IMR-90 (cell line): ENCODE results near the gene PRKCH. TPM values are rescaled to one million over a fixed set of nuclear protein-coding genes. Genes with fewer than 3 reads are reported as not detected.

Experiments used
- ATAC-seq: fragments of 200-7000 bp; cut with Tn5 transposase; 2 replicates; pipeline ENCODE4 v1.9.1; 2020; ENCODE audit warnings: low read depth, mild to moderate bottlenecking, moderate library complexity
- BruUV-seq: library from RNA; stranded (reverse); fragments of 400-500 nt; replicated peaks from 2 replicates; lab custom pipeline; 2021; lab: Mats Ljungman, UMichigan
- CTCF ChIA-PET: fragments of 300-600 bp; formaldehyde crosslinking; extraction: SDS; loops from one replicate; lab custom pipeline; 2021; ENCODE audit warnings: antibody characterized with exemption; lab: Yijun Ruan, JAX
- POLR2A ChIA-PET: fragments of 300-600 bp; sonication (Branson Sonifier 250); formaldehyde crosslinking; loops from one replicate; lab custom pipeline; 2022; ENCODE audit warnings: antibody characterized with exemption; ENCODE audit not compliant: unreplicated experiment; lab: Charles Lee
- DNase-seq: peaks from one replicate; pipeline ENCODE4 v3.0.0; 2013
- H2AFZ ChIP-seq: replicated peaks from 2 replicates; pipeline ENCODE3; 2013; ENCODE audit warnings: low read length, mild to moderate bottlenecking; ENCODE audit not compliant: poor library complexity
- H2AK5ac ChIP-seq: 2 replicates; pipeline ENCODE4 v1.6.1; 2013; ENCODE audit warnings: low read depth, low read length, inconsistent platforms
- H2AK9ac ChIP-seq: replicated peaks from 2 replicates; pipeline ENCODE3; 2013; ENCODE audit warnings: mild to moderate bottlenecking, low read depth, low read length, moderate library complexity; ENCODE audit not compliant: poor library complexity
- H2BK120ac ChIP-seq: 2 replicates; pipeline ENCODE4 v1.6.1; 2013; ENCODE audit warnings: low read depth, low read length, inconsistent platforms
- H2BK15ac ChIP-seq: 3 replicates; pipeline ENCODE4 v1.6.1; 2013; ENCODE audit warnings: low read depth, low read length, inconsistent platforms
- H2BK20ac ChIP-seq: 2 replicates; pipeline ENCODE4 v1.6.1; 2013; ENCODE audit warnings: low read depth, mild to moderate bottlenecking, inconsistent platforms, low read length, moderate library complexity
- H2BK5ac ChIP-seq: 2 replicates; pipeline ENCODE4 v1.6.1; 2013; ENCODE audit warnings: mild to moderate bottlenecking, low read depth, low read length, inconsistent platforms; ENCODE audit not compliant: poor library complexity, severe bottlenecking
- H3K14ac ChIP-seq: replicated peaks from 2 replicates; pipeline ENCODE4 v1.6.1; 2013; ENCODE audit warnings: low read depth, low read length, inconsistent platforms
- H3K18ac ChIP-seq: 2 replicates; pipeline ENCODE4 v1.6.1; 2013; ENCODE audit warnings: low read depth, low read length, control low read depth
- H3K23ac ChIP-seq: 2 replicates; pipeline ENCODE4 v1.6.1; 2013; ENCODE audit warnings: low read depth, low read length, inconsistent platforms
- H3K27ac ChIP-seq: 2 replicates; pipeline ENCODE4 v1.5.1; 2013; ENCODE audit warnings: mild to moderate bottlenecking, control low read depth, low read length; ENCODE audit not compliant: insufficient read depth
- H3K27me3 ChIP-seq: 2 replicates; pipeline ENCODE4 v1.6.1; 2013; ENCODE audit warnings: low read length; ENCODE audit not compliant: control insufficient read depth, insufficient read depth
- H3K36me3 ChIP-seq: 2 replicates; pipeline ENCODE4 v1.6.1; 2013; ENCODE audit warnings: low read length, mixed read lengths; ENCODE audit not compliant: control insufficient read depth, insufficient read depth
- H3K4ac ChIP-seq: 2 replicates; pipeline ENCODE4 v1.6.1; 2013; ENCODE audit warnings: low read depth, low read length, inconsistent platforms
- H3K4me1 ChIP-seq: 2 replicates; pipeline ENCODE4 v1.6.1; 2013; ENCODE audit warnings: low read length, mixed read lengths; ENCODE audit not compliant: control insufficient read depth, insufficient read depth
- H3K4me2 ChIP-seq: 2 replicates; pipeline ENCODE4 v1.6.1; 2013; ENCODE audit warnings: low read depth, mild to moderate bottlenecking, control low read depth, low read length, moderate library complexity
- H3K4me3 ChIP-seq: 2 replicates; pipeline ENCODE4 v1.5.1; 2013; ENCODE audit warnings: low read depth, mild to moderate bottlenecking, control low read depth, low read length, moderate library complexity; ENCODE audit not compliant: insufficient read depth
- H3K56ac ChIP-seq: 2 replicates; pipeline ENCODE4 v1.6.1; 2013; ENCODE audit warnings: low read length, inconsistent platforms; ENCODE audit not compliant: insufficient read depth; ENCODE audit errors: extremely low read depth
- H3K79me1 ChIP-seq, 2 experiments: 2 replicates each; pipeline ENCODE4 v1.6.1; 2013; ENCODE audit warnings: low read length in 2 of 2, inconsistent platforms in 1 of 2, low read depth in 1 of 2
- H3K9ac ChIP-seq: 2 replicates; pipeline ENCODE4 v1.6.1; 2013; ENCODE audit warnings: low read depth, low read length, control low read depth
- H3K9me1 ChIP-seq: 2 replicates; pipeline ENCODE4 v1.6.1; 2013; ENCODE audit warnings: low read length, inconsistent platforms; ENCODE audit not compliant: insufficient read depth
- H3K9me3 ChIP-seq: 2 replicates; pipeline ENCODE4 v1.6.1; 2013; ENCODE audit warnings: low read length; ENCODE audit not compliant: control insufficient read depth, insufficient read depth
- H4K20me1 ChIP-seq: 2 replicates; pipeline ENCODE4 v1.6.1; 2013; ENCODE audit warnings: low read length, inconsistent platforms; ENCODE audit not compliant: insufficient read depth
- H4K5ac ChIP-seq: 2 replicates; pipeline ENCODE4 v1.6.1; 2013; ENCODE audit warnings: mild to moderate bottlenecking, low read depth, low read length, control low read depth
- H4K8ac ChIP-seq, 2 experiments: 2 replicates each; pipeline ENCODE4 v1.6.1; 2013; ENCODE audit warnings: low read depth in 2 of 2, low read length in 2 of 2, control low read depth in 1 of 2, inconsistent platforms in 1 of 2
- H4K91ac ChIP-seq: 2 replicates; pipeline ENCODE4 v1.6.1; 2013; ENCODE audit warnings: low read depth, low read length, inconsistent platforms; ENCODE audit not compliant: insufficient read depth
- BHLHE40 ChIP-seq: fragments of 150-350 bp; IDR thresholded peaks from 2 replicates; pipeline ENCODE4 v1.6.1; 2016; ENCODE audit warnings: mild to moderate bottlenecking, low read depth, low read length
- CEBPB ChIP-seq: IDR thresholded peaks from 2 replicates; pipeline ENCODE4 v1.6.1; 2012; ENCODE audit warnings: low read depth, low read length, improper control_type of control experiment
- CHD1 ChIP-seq: IDR thresholded peaks from 2 replicates; pipeline ENCODE4 v1.6.1; 2012; ENCODE audit warnings: low read depth, low read length, improper control_type of control experiment
- FOS ChIP-seq: fragments of 150-350 bp; IDR thresholded peaks from 2 replicates; pipeline ENCODE4 v1.6.1; 2016; ENCODE audit warnings: low read depth, low read length
- MAFK ChIP-seq: IDR thresholded peaks from 2 replicates; pipeline ENCODE4 v1.6.1; 2012; ENCODE audit warnings: low read depth, low read length, improper control_type of control experiment
- MAZ ChIP-seq: IDR thresholded peaks from 2 replicates; pipeline ENCODE4 v1.6.1; 2012; ENCODE audit warnings: low read depth, mild to moderate bottlenecking, low read length, improper control_type of control experiment, moderate library complexity, borderline replicate concordance
- MXI1 ChIP-seq: IDR thresholded peaks from 2 replicates; pipeline ENCODE4 v1.6.1; 2012; ENCODE audit warnings: low read depth, mild to moderate bottlenecking, low read length, moderate library complexity, borderline replicate concordance
- NFE2L2 ChIP-seq: fragments of 150-350 bp; IDR thresholded peaks from 2 replicates; pipeline ENCODE4 v1.6.1; 2016; ENCODE audit warnings: low read depth, mild to moderate bottlenecking, low read length
- POLR2A ChIP-seq: IDR thresholded peaks from 2 replicates; pipeline ENCODE4 v1.6.1; 2012; ENCODE audit warnings: mild to moderate bottlenecking, low read depth, low read length
- RAD21 ChIP-seq: IDR thresholded peaks from 2 replicates; pipeline ENCODE4 v1.6.1; 2012; ENCODE audit warnings: low read length, improper control_type of control experiment
- RCOR1 ChIP-seq: IDR thresholded peaks from 2 replicates; pipeline ENCODE4 v1.6.1; 2012; ENCODE audit warnings: mild to moderate bottlenecking, low read length, improper control_type of control experiment; ENCODE audit not compliant: insufficient replicate concordance
- RFX5 ChIP-seq: IDR thresholded peaks from 2 replicates; pipeline ENCODE4 v1.8.0; 2012; ENCODE audit warnings: low read depth, mild to moderate bottlenecking, low read length, moderate library complexity
- SMC3 ChIP-seq: fragments of 150-350 bp; IDR thresholded peaks from 2 replicates; pipeline ENCODE4 v1.6.1; 2016; ENCODE audit warnings: low read depth, mild to moderate bottlenecking, antibody characterized with exemption, low read length, moderate library complexity
- WGBS, 2 experiments: methylation state at CpG; one replicate each; pipeline versions ENCODE4 v1.1.5 to v1.1.7; 2013; ENCODE audit warnings: missing lambda C conversion rate in 2 of 2; ENCODE audit not compliant: insufficient read length in 1 of 2; ENCODE audit errors: extremely low coverage in 2 of 2; 5-methylcytosine and 5-hydroxymethylcytosine counted together
- dilution Hi-C: fragments of 300-500 bp; cut with HindIII; formaldehyde crosslinking; loops from one replicate; pipeline ENCODE4 v1.14.3; 2018; ENCODE audit warnings: low sequenced_read_pairs; ENCODE audit not compliant: unreplicated experiment
- in situ Hi-C: fragments of 300-500 bp; cut with MboI; formaldehyde crosslinking; loops from 3 replicates; pipeline ENCODE4 v1.14.3; 2019; ENCODE audit warnings: low sequenced_read_pairs, inconsistent platforms, mixed read lengths
- intact Hi-C: fragments of 100-400 bp; cut with micrococcal nuclease; formaldehyde crosslinking; loops from 2 replicates; pipeline ENCODE4 v1.10.0; 2022
- polyA plus RNA-seq, 3 experiments: library from polyadenylated mRNA; depleted of rRNA; stranded (reverse); fragments of >200 nt; gene quantifications; 2 replicates each; pipeline ENCODE4 v1.2.3, GENCODE V29; 2012; ENCODE audit warnings: low replicate concordance in 1 of 3
- total RNA-seq: library from RNA; depleted of rRNA; stranded (reverse); fragments of >200 nt; gene quantifications from 2 replicates; pipeline ENCODE4 v1.2.3, GENCODE V29; 2012
- TF ChIP-seq, protein P1 (sequence below): conservative IDR thresholded peaks from 2 replicates; pipeline ENCODE4 v1.5.1; 2012; ENCODE audit warnings: mild to moderate bottlenecking, low read depth, low read length, improper control_type of control experiment
- TF ChIP-seq, protein P2 (sequence below): fragments of 150-350 bp; IDR thresholded peaks from 2 replicates; pipeline ENCODE4 v1.6.1; 2017; ENCODE audit warnings: mild to moderate bottlenecking, antibody characterized with exemption, low read length, low read depth
- TF ChIP-seq, protein P3 (sequence below): fragments of 150-350 bp; IDR thresholded peaks from 2 replicates; pipeline ENCODE4 v1.6.1; 2016; ENCODE audit warnings: low read depth, mild to moderate bottlenecking, low read length, moderate library complexity, borderline replicate concordance

The PRKCH gene
- total and polyA plus RNA-seq, 2 of the 4 experiments (the other 2 are of a cell fraction) = 1.6 to 2.3 TPM

DNA sequence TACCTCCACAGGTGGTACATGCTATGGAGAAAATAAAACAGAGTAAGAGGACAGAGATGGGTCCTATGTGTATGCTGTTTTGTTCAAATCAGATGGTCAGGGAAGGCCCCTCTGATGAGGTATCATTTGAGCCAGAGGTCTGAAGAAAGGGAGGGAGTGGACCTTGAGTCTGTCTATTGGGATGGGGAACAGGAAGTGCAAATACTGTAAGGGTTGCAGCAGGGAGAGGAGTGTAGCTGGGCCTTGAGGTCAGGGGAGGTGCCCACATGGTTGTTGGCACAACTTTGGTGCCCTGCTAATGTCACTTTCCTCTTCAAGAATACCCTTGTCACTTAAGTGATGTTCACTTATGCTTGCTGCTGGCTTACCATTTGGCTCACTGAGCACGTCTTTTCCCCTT, 83.3 kb downstream of the PRKCH start:
- ChIA-PET POLR2A (no interaction called here), CTCF (no interaction called here)

More for the DNA sequence above, 83.3 kb downstream of the PRKCH start:
- Histone ChIP-seq H2BK5ac (no peak overlapping the region), H3K23ac (no peak overlapping the region), H4K20me1 (no peaks in the 10 kb centered on the region), H3K36me3 (no peaks in the 10 kb centered on the region), H3K18ac (no peak overlapping the region), H3K79me1 (no peaks in the 10 kb centered on the region), H4K8ac (no peak overlapping the region), H2BK15ac (no peak overlapping the region), H4K5ac (no peak overlapping the region), H3K4me2 (no peak overlapping the region), H3K27me3 (peaks cover 23% of the 10 kb centered on the region), H3K4me1 (no peaks in the 10 kb centered on the region), H3K4me3 (no peak overlapping the region), H3K14ac (no peak overlapping the region), H3K9me1 (no peaks in the 10 kb centered on the region), H2AFZ (no peak overlapping the region), H3K4ac (no peak overlapping the region), H3K27ac (no peak overlapping the region), H2BK120ac (no peak overlapping the region), H4K91ac (no peak overlapping the region), H3K9ac (no peak overlapping the region), H2AK9ac (no peak overlapping the region), H2AK5ac (no peak overlapping the region), H3K56ac (no peak overlapping the region), H3K9me3 (no peaks in the 10 kb centered on the region), H2BK20ac (no peak overlapping the region)
- no peak for DNase-seq
- BruUV-seq = no TSS peak
- in situ Hi-C loops = no loop called here
- no CpG with 5 or more reads among the region's 1 CpG for WGBS, 2 experiments
- dilution Hi-C loops = no loop called here
- intact Hi-C loops = no loop called here
- no peak for TF ChIP-seq RAD21
- TF ChIP-seq MAZ = no peak
- TF ChIP-seq, protein P1, sequence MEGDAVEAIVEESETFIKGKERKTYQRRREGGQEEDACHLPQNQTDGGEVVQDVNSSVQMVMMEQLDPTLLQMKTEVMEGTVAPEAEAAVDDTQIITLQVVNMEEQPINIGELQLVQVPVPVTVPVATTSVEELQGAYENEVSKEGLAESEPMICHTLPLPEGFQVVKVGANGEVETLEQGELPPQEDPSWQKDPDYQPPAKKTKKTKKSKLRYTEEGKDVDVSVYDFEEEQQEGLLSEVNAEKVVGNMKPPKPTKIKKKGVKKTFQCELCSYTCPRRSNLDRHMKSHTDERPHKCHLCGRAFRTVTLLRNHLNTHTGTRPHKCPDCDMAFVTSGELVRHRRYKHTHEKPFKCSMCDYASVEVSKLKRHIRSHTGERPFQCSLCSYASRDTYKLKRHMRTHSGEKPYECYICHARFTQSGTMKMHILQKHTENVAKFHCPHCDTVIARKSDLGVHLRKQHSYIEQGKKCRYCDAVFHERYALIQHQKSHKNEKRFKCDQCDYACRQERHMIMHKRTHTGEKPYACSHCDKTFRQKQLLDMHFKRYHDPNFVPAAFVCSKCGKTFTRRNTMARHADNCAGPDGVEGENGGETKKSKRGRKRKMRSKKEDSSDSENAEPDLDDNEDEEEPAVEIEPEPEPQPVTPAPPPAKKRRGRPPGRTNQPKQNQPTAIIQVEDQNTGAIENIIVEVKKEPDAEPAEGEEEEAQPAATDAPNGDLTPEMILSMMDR = no peak
- no peak for TF ChIP-seq RCOR1
- TF ChIP-seq MAFK = no peak
- TF ChIP-seq, protein P2, sequence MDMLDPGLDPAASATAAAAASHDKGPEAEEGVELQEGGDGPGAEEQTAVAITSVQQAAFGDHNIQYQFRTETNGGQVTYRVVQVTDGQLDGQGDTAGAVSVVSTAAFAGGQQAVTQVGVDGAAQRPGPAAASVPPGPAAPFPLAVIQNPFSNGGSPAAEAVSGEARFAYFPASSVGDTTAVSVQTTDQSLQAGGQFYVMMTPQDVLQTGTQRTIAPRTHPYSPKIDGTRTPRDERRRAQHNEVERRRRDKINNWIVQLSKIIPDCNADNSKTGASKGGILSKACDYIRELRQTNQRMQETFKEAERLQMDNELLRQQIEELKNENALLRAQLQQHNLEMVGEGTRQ = no peak
- no peak for TF ChIP-seq BHLHE40
- no peak for TF ChIP-seq RFX5
- no peak for TF ChIP-seq NFE2L2
- no peak for TF ChIP-seq SMC3
- TF ChIP-seq MXI1 = no peak
- TF ChIP-seq CEBPB = no peak
- TF ChIP-seq POLR2A = no peak
- no peak for TF ChIP-seq FOS
- TF ChIP-seq CHD1 = no peak
- TF ChIP-seq, protein P3, sequence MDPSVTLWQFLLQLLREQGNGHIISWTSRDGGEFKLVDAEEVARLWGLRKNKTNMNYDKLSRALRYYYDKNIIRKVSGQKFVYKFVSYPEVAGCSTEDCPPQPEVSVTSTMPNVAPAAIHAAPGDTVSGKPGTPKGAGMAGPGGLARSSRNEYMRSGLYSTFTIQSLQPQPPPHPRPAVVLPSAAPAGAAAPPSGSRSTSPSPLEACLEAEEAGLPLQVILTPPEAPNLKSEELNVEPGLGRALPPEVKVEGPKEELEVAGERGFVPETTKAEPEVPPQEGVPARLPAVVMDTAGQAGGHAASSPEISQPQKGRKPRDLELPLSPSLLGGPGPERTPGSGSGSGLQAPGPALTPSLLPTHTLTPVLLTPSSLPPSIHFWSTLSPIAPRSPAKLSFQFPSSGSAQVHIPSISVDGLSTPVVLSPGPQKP = no peak
- ATAC-seq = no peak
